RWPE2 (cell line): ENCODE results near the gene ZC3H8.

Source experiments
- ATAC-seq: fragments of 200-7000 bp; cut with Tn5 transposase; 3 replicates; pipeline ENCODE4 v1.9.1; 2021; ENCODE audit warnings: low read depth
- DNase-seq: peaks from one replicate; pipeline ENCODE4 v3.0.0-alpha.2; 2020; ENCODE audit warnings: low spot score
- H3K27ac ChIP-seq: fragments of 450-650 bp; 2 replicates; pipeline ENCODE4 v1.5.1; 2017; ENCODE audit warnings: mild to moderate bottlenecking; ENCODE audit not compliant: poor library complexity, severe bottlenecking
- H3K27me3 ChIP-seq: fragments of 250-450 bp; sonication (Bioruptor Pico); 2 replicates; pipeline ENCODE4 v1.5.1; 2021; ENCODE audit warnings: mild to moderate bottlenecking, moderate library complexity; ENCODE audit not compliant: insufficient read depth, poor library complexity, severe bottlenecking
- H3K36me3 ChIP-seq: fragments of 250-450 bp; sonication (Bioruptor Pico); 2 replicates; pipeline ENCODE4 v1.5.1; 2020; ENCODE audit warnings: low read depth, mild to moderate bottlenecking, moderate library complexity
- H3K4me1 ChIP-seq: fragments of 250-450 bp; sonication (Bioruptor Pico); 2 replicates; pipeline ENCODE4 v1.5.1; 2021; ENCODE audit warnings: mild to moderate bottlenecking, moderate library complexity; ENCODE audit not compliant: insufficient read depth, poor library complexity, severe bottlenecking
- H3K4me3 ChIP-seq: fragments of 250-450 bp; sonication (Bioruptor Pico); 2 replicates; pipeline ENCODE4 v1.5.1; 2021; ENCODE audit warnings: mild to moderate bottlenecking, moderate library complexity; ENCODE audit not compliant: severe bottlenecking
- H3K9me3 ChIP-seq: fragments of 250-450 bp; sonication (Bioruptor Pico); 2 replicates; pipeline ENCODE4 v1.5.1; 2021; ENCODE audit warnings: mild to moderate bottlenecking, moderate library complexity; ENCODE audit not compliant: severe bottlenecking
- CTCF ChIP-seq: fragments of 450-650 bp; IDR thresholded peaks from one replicate; pipeline ENCODE4 v1.5.1; 2017; ENCODE audit warnings: mild to moderate bottlenecking, moderate library complexity; ENCODE audit not compliant: poor library complexity, severe bottlenecking

Gene ZC3H8

GRCh38 chr2:112253261-112253815 is 1.5 kb downstream of the ZC3H8 start:
- Histone ChIP-seq H3K36me3 (peaks cover 25% of the 10 kb centered on the region), H3K9me3 (no peaks in the 10 kb centered on the region), H3K27me3 (no peaks in the 10 kb centered on the region), H3K4me1 (peaks cover 10% of the 10 kb centered on the region), H3K4me3 (no peak overlapping the region), H3K27ac (no peak overlapping the region)
- DNase-seq (no peak), ATAC-seq (no peak)
- TF ChIP-seq CTCF = no peak

DNA sequence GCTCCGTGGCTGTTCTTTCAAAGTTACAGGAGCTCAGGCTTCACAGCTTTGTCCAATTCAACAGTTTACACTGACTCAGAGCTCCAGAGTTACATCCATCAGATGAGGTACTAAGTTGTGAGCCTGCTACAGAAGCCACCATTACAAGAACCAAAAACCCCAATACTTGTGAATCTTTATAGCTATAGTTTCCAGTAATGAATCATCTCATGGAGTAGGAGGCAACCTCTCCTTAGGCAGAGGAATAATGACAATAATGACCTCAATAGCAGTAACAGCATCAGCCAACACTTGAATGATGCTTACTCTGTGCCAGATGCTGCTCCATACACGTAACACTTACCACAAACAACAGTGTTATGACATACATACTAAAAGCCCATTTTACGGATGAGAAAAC is 3.6 kb downstream of the ZC3H8 start:
- peaks cover 42% of the 10 kb centered on the region for H3K36me3 ChIP-seq
- no peak overlapping the region for H3K4me3 ChIP-seq
- H3K9me3 ChIP-seq = no peaks in the 10 kb centered on the region
- H3K4me1 ChIP-seq = peaks cover 10% of the 10 kb centered on the region
- H3K27me3 ChIP-seq = no peaks in the 10 kb centered on the region
- TF ChIP-seq CTCF = no peak
- H3K27ac ChIP-seq = no peak overlapping the region
- ATAC-seq (no peak), DNase-seq (no peak)

GRCh38 chr2:112244854-112245253 is 10.0 kb downstream of the ZC3H8 start:
- Histone ChIP-seq H3K4me3 (no peak overlapping the region), H3K27me3 (no peaks in the 10 kb centered on the region), H3K27ac (no peak overlapping the region), H3K36me3 (peaks cover 79% of the 10 kb centered on the region), H3K9me3 (no peaks in the 10 kb centered on the region), H3K4me1 (peaks cover 3% of the 10 kb centered on the region)
- no peak for DNase-seq
- TF ChIP-seq CTCF = no peak
- no peak for ATAC-seq

GRCh38 chr2:112243233-112243632 is 11.6 kb downstream of the ZC3H8 start:
- Histone ChIP-seq H3K4me3 (no peak overlapping the region), H3K9me3 (no peaks in the 10 kb centered on the region), H3K4me1 (peaks cover 3% of the 10 kb centered on the region), H3K27ac (no peak overlapping the region), H3K36me3 (peaks cover 62% of the 10 kb centered on the region), H3K27me3 (no peaks in the 10 kb centered on the region)
- no peak for DNase-seq
- TF ChIP-seq CTCF = no peak
- no peak for ATAC-seq

DNA sequence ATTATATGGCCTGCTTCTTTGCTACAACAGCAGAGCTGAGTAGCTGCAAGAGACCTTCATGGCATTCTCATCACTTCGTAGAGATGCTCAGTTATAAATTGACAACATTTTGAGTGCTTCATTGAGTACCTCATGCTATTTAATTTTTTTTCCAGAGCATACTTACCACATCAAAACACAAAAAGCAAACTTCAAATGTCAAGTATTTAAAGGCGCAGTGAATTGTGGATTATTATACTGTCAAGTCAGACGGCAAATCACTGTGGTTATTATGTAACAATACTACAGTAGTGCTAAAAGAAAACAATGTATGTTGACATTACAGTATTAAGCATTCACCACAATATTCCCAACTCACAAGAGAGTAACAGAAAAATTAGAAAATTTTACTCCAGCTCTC is 12.5 kb downstream of the ZC3H8 start:
- Histone ChIP-seq H3K27ac (no peak overlapping the region), H3K36me3 (peaks cover 54% of the 10 kb centered on the region), H3K9me3 (no peaks in the 10 kb centered on the region), H3K27me3 (no peaks in the 10 kb centered on the region), H3K4me1 (peaks cover 3% of the 10 kb centered on the region), H3K4me3 (no peak overlapping the region)
- TF ChIP-seq CTCF = no peak
- ATAC-seq (no peak), DNase-seq (no peak)
